K562 (cell line): ENCODE results near the gene BRAP. TPM values are rescaled to one million over a fixed set of nuclear protein-coding genes. Genes with fewer than 3 reads are reported as not detected.

ENCODE experiments used
- ATF7 ChIP-seq: fragments of 450-650 bp; IDR thresholded peaks from 2 replicates; pipeline ENCODE4 v1.7.1; 2014; ENCODE audit warnings: mild to moderate bottlenecking, moderate library complexity
- CBX8 ChIP-seq: fragments of 200-600 bp; sonication (generic); IDR thresholded peaks from 2 replicates; pipeline ENCODE4 v1.6.1; 2012; ENCODE audit warnings: borderline replicate concordance, mixed run types, low read depth, mild to moderate bottlenecking, moderate library complexity, mixed read lengths, low read length, control low read depth, inconsistent platforms; ENCODE audit not compliant: poor library complexity, severe bottlenecking; ENCODE audit errors: extremely low read depth
- EWSR1 ChIP-seq: fragments of 450-650 bp; IDR thresholded peaks from 2 replicates; pipeline ENCODE4 v1.6.1; 2018; ENCODE audit warnings: borderline replicate concordance, mild to moderate bottlenecking, low read depth, moderate library complexity; ENCODE audit not compliant: partially characterized antibody
- FOXJ3 ChIP-seq: sonication (generic); formaldehyde crosslinking; IDR thresholded peaks from 2 replicates; pipeline ENCODE4 v1.4.0; 2020; ENCODE audit warnings: mild to moderate bottlenecking, missing genetic modification reagents
- HDAC6 ChIP-seq: IDR thresholded peaks from 2 replicates; pipeline ENCODE4 v1.6.1; 2012; ENCODE audit warnings: low read depth, mild to moderate bottlenecking, control low read depth, inconsistent platforms, low read length, moderate library complexity
- MAFG ChIP-seq: fragments of 450-650 bp; conservative IDR thresholded peaks from 2 replicates; pipeline ENCODE4 v1.6.1; 2016; ENCODE audit warnings: missing genetic modification characterization, missing compliant biosample characterization
- NFE2 ChIP-seq: IDR thresholded peaks from 2 replicates; pipeline ENCODE4 v1.6.1; 2014; ENCODE audit warnings: antibody characterized with exemption, low read depth
- POLR3G ChIP-seq: IDR thresholded peaks from 2 replicates; pipeline ENCODE4 v1.6.1; 2011; ENCODE audit not compliant: insufficient read length, insufficient replicate concordance; ENCODE audit errors: extremely low read depth
- RUNX1 ChIP-seq: sonication (generic); IDR thresholded peaks from 2 replicates; pipeline ENCODE4 v1.6.1; 2016; ENCODE audit warnings: antibody characterized with exemption, low read depth
- U2AF1 ChIP-seq: fragments of 200-400 bp; formaldehyde crosslinking; optimal IDR thresholded peaks from 2 replicates; pipeline ENCODE3; 2017; ENCODE audit warnings: mild to moderate bottlenecking, low read depth, low read length, moderate library complexity
- ZNF316 ChIP-seq: fragments of 450-650 bp; IDR thresholded peaks from 2 replicates; pipeline ENCODE4 v1.6.1; 2016
- ZNF436 ChIP-seq: fragments of 250-450, 450-650 bp; sonication (Bioruptor Pico); formaldehyde crosslinking; IDR thresholded peaks from 2 replicates; pipeline ENCODE4 v1.7.0; 2020; ENCODE audit warnings: mild to moderate bottlenecking
- ZNF444 ChIP-seq: fragments of 250-450 bp; sonication (Bioruptor Pico); IDR thresholded peaks from 2 replicates; pipeline ENCODE4 v1.4.0; 2020; ENCODE audit warnings: mild to moderate bottlenecking, moderate library complexity
- polyA plus RNA-seq, 8 experiments: library from polyadenylated mRNA; depleted of rRNA in 4 of 8; stranded (reverse) in 5 of 8; unstranded in 3 of 8; fragments of >200 nt; fragmentation: Nextera tagmentation in 2 of 8; fragmentation: Illumina TruSeq in 1 of 8; extraction: Ambion mirVana in 2 of 8; extraction: Trizol in 1 of 8; gene quantifications; 2 replicates each; pipeline versions ENCODE4 v1.2.1 to v1.2.3, GENCODE V29; 2011 to 2014; ENCODE audit warnings: inconsistent platforms in 1 of 8, missing spikeins in 1 of 8
- total RNA-seq, 7 experiments: library from RNA; depleted of rRNA in 6 of 7; stranded (reverse); fragments of >200 nt in 6 of 7; fragmentation: Illumina TruSeq in 2 of 7; extraction: Trizol in 2 of 7; gene quantifications; 2 replicates each; pipeline versions ENCODE4 v1.2.1 to v1.2.3, GENCODE V29; 2011 to 2021; ENCODE audit warnings: low replicate concordance in 1 of 7
- TF ChIP-seq, protein P1 (sequence below): sonication (generic); formaldehyde crosslinking; IDR thresholded peaks from 2 replicates; pipeline ENCODE4 v1.9.0; 2022; ENCODE audit warnings: mild to moderate bottlenecking, missing genetic modification reagents
- TF ChIP-seq, protein P2 (sequence below), 2 experiments: fragments of 450-650 bp; formaldehyde crosslinking in 1 of 2; IDR thresholded peaks; 2 replicates each; pipeline versions ENCODE4 v1.4.0 to v1.6.1; 2014 to 2020; ENCODE audit warnings: mild to moderate bottlenecking in 2 of 2, borderline replicate concordance in 1 of 2, low read depth in 1 of 2
- TF ChIP-seq, protein P3 (sequence below), 3 experiments: IDR thresholded peaks in 2 of 3; conservative IDR thresholded peaks in 1 of 3; 2 replicates each; pipeline ENCODE4 v1.5.1; 2011 to 2012; ENCODE audit warnings: low read length in 3 of 3, mild to moderate bottlenecking in 3 of 3, control low read depth in 2 of 3, improper control_type of control experiment in 1 of 3, inconsistent platforms in 1 of 3, low read depth in 1 of 3, mixed read lengths in 1 of 3, moderate library complexity in 1 of 3; ENCODE audit not compliant: insufficient read depth in 2 of 3

BRAP gene
- total and polyA plus RNA-seq, 9 of the 15 experiments (the other 6 are each of a cell fraction or from before 2014, with no cell fraction given), result 2.2 to 32.6 (median 27.5) TPM

DNA sequence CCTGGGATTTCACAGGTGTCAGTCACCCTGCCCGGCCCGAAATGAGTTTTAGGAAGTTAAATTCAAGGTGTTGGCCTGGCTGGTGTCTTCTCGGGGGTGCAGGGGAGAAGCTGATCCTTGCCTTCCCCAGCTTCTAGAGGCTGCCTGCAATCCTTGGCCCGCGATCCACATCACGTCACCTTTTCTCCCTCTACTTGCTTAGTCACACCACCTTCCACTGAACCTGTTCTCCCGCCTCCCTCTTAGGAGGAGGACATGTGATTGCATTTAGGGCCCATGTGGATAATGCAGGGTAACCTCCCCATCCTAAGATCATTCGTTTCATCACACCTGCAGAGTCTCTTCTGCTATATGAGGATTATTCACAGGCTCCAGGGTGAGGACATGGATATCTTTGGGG is 61.2 kb downstream of the BRAP start (continued):
- TF ChIP-seq MAFG (tag) (peak; percentile 73), POLR3G (no peak), ATF7 (peak; percentile 94), ZNF316 (peak; percentile 76), U2AF1 (no peak), HDAC6 (no peak), CBX8 (no peak), RUNX1 (no peak), NFE2 (peak; percentile 80), ZNF444 (CRISPR knock-in tag) (no peak), ZNF436 (CRISPR knock-in tag) (no peak), EWSR1 (no peak), FOXJ3 (CRISPR knock-in tag) (no peak)
- TF ChIP-seq, protein P1, sequence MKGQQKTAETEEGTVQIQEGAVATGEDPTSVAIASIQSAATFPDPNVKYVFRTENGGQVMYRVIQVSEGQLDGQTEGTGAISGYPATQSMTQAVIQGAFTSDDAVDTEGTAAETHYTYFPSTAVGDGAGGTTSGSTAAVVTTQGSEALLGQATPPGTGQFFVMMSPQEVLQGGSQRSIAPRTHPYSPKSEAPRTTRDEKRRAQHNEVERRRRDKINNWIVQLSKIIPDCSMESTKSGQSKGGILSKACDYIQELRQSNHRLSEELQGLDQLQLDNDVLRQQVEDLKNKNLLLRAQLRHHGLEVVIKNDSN (CRISPR knock-in tag), result peak; percentile 68
- TF ChIP-seq, protein P2, sequence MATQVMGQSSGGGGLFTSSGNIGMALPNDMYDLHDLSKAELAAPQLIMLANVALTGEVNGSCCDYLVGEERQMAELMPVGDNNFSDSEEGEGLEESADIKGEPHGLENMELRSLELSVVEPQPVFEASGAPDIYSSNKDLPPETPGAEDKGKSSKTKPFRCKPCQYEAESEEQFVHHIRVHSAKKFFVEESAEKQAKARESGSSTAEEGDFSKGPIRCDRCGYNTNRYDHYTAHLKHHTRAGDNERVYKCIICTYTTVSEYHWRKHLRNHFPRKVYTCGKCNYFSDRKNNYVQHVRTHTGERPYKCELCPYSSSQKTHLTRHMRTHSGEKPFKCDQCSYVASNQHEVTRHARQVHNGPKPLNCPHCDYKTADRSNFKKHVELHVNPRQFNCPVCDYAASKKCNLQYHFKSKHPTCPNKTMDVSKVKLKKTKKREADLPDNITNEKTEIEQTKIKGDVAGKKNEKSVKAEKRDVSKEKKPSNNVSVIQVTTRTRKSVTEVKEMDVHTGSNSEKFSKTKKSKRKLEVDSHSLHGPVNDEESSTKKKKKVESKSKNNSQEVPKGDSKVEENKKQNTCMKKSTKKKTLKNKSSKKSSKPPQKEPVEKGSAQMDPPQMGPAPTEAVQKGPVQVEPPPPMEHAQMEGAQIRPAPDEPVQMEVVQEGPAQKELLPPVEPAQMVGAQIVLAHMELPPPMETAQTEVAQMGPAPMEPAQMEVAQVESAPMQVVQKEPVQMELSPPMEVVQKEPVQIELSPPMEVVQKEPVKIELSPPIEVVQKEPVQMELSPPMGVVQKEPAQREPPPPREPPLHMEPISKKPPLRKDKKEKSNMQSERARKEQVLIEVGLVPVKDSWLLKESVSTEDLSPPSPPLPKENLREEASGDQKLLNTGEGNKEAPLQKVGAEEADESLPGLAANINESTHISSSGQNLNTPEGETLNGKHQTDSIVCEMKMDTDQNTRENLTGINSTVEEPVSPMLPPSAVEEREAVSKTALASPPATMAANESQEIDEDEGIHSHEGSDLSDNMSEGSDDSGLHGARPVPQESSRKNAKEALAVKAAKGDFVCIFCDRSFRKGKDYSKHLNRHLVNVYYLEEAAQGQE (IDR thresholded peaks at IDR 0.05; ENCODE audit: borderline replicate concordance), result no peak
- TF ChIP-seq, protein P2 (CRISPR knock-in tag; IDR thresholded peaks at IDR 0.05; ENCODE audit: low read depth), result no peak
- TF ChIP-seq, protein P3, sequence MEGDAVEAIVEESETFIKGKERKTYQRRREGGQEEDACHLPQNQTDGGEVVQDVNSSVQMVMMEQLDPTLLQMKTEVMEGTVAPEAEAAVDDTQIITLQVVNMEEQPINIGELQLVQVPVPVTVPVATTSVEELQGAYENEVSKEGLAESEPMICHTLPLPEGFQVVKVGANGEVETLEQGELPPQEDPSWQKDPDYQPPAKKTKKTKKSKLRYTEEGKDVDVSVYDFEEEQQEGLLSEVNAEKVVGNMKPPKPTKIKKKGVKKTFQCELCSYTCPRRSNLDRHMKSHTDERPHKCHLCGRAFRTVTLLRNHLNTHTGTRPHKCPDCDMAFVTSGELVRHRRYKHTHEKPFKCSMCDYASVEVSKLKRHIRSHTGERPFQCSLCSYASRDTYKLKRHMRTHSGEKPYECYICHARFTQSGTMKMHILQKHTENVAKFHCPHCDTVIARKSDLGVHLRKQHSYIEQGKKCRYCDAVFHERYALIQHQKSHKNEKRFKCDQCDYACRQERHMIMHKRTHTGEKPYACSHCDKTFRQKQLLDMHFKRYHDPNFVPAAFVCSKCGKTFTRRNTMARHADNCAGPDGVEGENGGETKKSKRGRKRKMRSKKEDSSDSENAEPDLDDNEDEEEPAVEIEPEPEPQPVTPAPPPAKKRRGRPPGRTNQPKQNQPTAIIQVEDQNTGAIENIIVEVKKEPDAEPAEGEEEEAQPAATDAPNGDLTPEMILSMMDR (IDR thresholded peaks at IDR 0.05 in 2 of 3, conservative IDR thresholded peaks at IDR 0.05 in 1 of 3; ENCODE audit: insufficient read depth in 2 of 3, low read depth in 1 of 3, low read length in 3 of 3), result no peak
